Right cardiac atrium (tissue), 5 donors: ENCODE results near the gene SGCD. TPM values are rescaled to one million over a fixed set of nuclear protein-coding genes. Genes with fewer than 3 reads are reported as not detected.

ENCODE experiments used
- ATAC-seq, 2 donors: fragments of 200-7000 bp; cut with Tn5 transposase; one replicate each; pipeline versions ENCODE4 v1.8.0 to v1.9.1; 2020; ENCODE audit warnings: moderate library complexity in 2 of 2, mild to moderate bottlenecking in 1 of 2
- DNase-seq, 3 donors: peaks; one replicate each; pipeline ENCODE4 v3.0.0-alpha.2; 2020
- H3K27ac ChIP-seq: one replicate; pipeline ENCODE4 v1.5.1; 2013; ENCODE audit warnings: mild to moderate bottlenecking, low read length, control low read depth, moderate library complexity
- H3K27me3 ChIP-seq: one replicate; pipeline ENCODE4 v1.6.1; 2013; ENCODE audit not compliant: control insufficient read depth, insufficient read depth
- H3K4me1 ChIP-seq: one replicate; pipeline ENCODE4 v1.6.1; 2013; ENCODE audit warnings: low read length; ENCODE audit not compliant: control insufficient read depth, insufficient read depth
- H3K4me3 ChIP-seq: one replicate; pipeline ENCODE4 v1.5.1; 2013; ENCODE audit warnings: low read length, control low read depth
- H3K9me3 ChIP-seq: one replicate; pipeline ENCODE4 v1.6.1; 2013; ENCODE audit warnings: low read length; ENCODE audit not compliant: control insufficient read depth
- WGBS: extraction: QIAGEN DNeasy Blood & Tissue Kit; methylation state at CpG from one replicate; pipeline ENCODE4 v1.1.7; 2013; 5-methylcytosine and 5-hydroxymethylcytosine counted together
- intact Hi-C, 4 donors: fragments of 100-400 bp; cut with DNase I; formaldehyde crosslinking; loops; one replicate each; pipeline versions ENCODE4 v1.11.0 to v1.14.0; 2022 to 2023
- polyA plus RNA-seq: library from polyadenylated mRNA; stranded (reverse); fragments of 200-250 nt; gene quantifications from one replicate; pipeline ENCODE4 v1.2.3, GENCODE V29; 2013
- total RNA-seq, 4 donors: library from RNA; stranded (reverse); fragmentation: NEBNext Ultra II Directional; extraction: Animal tissue kit (Norgen Biotek cat#: 25700); gene quantifications; one replicate each; pipeline ENCODE4 v1.2.1, GENCODE V29; 2021
- donor health status: healthy with polysubstance abuse.
- donor health status: DM: no; HTN: yes; CAD: no.
- donor health status: DM: no; HTN: no; CAD: no.
- donor health status: DM: no; HTN: yes; CAD: no; lungs with severe emphysema.
- donor health status: DM: yes; HTN: yes; CAD: no.

Gene SGCD
- total and polyA plus RNA-seq, 5 donors = 23.2 to 151 (median 75.8) TPM

DNA sequence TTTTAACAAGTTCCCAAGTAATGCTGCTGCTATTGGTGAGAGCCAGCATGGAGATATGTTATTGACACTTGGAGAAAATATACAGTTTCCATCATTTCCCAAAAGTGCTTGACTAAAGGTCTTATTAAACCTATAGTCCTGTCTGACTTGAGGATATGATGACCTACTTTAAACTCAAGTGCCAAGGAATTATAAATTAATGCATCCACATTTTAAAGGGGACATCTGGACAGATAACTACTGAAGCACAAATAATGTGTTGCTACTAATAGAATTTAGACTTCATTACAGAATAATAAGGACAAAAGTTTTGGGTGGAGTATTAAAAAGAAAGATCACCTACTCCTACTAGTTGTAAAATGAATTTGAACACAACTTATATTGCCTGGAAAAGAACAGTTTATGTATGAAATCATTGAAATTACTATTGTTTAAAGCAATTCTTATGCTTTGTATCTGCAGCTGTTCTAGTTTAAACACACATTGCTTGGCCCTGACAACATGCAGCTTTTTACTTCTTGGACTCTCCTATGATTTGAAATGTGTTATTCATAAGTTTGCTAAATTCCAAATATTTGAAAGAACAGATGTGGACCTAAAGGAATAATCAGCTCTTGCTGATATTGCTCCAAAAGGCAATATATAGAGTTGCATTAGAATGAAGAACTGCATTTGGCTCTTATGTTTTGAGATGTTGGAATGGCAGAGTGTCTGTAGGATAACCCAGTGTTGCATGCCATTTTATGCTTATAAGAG, 73.4 kb downstream of the SGCD start:
- H3K27ac ChIP-seq = no peak overlapping the region
- peaks cover 4% of the 10 kb centered on the region for H3K4me1 ChIP-seq
- intact Hi-C loops = no loop called here
- no peak overlapping the region for H3K4me3 ChIP-seq
- no peaks in the 10 kb centered on the region for H3K9me3 ChIP-seq
- DNase-seq (no peak), ATAC-seq (no peak)
- H3K27me3 ChIP-seq = no peaks in the 10 kb centered on the region

DNA sequence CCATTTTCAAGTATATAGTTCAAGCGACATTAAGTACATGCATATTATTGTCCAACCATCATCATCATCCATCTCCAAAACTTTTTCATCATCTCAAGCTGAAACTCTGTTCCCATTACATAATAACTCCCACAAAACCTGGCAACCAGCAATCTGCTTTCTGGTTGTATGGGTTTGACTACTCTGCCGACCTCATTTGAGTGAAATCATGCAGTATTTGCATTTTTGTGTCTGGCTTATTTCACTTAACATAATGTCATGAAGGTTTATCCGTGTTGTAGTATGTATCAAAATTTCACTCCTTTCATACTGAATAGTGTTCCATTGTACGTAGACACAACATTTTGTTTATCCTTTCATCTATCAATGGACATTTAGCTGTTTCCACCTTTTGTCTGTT, 74.8 kb downstream of the SGCD start:
- DNase-seq (no peak), ATAC-seq (no peak)
- intact Hi-C loops = no loop called here
- Histone ChIP-seq H3K27ac (no peak overlapping the region), H3K9me3 (no peaks in the 10 kb centered on the region), H3K4me3 (no peak overlapping the region), H3K4me1 (peaks cover 6% of the 10 kb centered on the region), H3K27me3 (no peaks in the 10 kb centered on the region)
- WGBS = 77% methylated on average over 4 of the region's 4 CpGs

DNA sequence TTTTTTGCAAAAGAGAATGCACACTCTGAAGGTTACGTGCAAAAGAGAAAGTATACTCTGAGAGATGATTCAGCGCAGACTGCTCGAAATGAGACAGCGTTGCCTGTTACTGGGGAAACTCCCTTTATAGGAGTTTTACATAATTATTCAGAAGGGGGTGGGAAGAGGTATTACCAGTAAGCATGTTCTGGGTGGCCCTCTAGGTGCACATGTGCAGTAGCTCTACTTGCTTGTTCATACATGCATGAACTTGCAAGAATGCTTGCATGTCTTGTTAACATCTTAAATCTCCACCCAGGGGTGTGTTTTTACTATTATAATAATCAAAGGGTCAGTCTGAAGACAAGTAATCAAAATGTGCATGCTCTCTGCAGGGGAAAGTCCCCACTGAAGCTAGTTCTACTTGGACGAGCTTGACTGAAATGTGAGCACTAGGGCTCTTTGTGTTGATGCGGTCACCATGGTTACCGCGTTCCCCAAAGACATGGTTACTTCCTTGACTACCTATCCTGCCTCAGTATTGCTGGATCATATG, 75.5 kb downstream of the SGCD start:
- ATAC-seq = no peak
- no peak overlapping the region for H3K27ac ChIP-seq
- no peaks in the 10 kb centered on the region for H3K27me3 ChIP-seq
- peaks cover 6% of the 10 kb centered on the region for H3K4me1 ChIP-seq
- DNase-seq = peak in 1 of 3 donors; percentile 32
- no peaks in the 10 kb centered on the region for H3K9me3 ChIP-seq
- H3K4me3 ChIP-seq = no peak overlapping the region
- intact Hi-C loops = no loop called here
- WGBS = 84% methylated on average over 8 of the region's 8 CpGs

DNA sequence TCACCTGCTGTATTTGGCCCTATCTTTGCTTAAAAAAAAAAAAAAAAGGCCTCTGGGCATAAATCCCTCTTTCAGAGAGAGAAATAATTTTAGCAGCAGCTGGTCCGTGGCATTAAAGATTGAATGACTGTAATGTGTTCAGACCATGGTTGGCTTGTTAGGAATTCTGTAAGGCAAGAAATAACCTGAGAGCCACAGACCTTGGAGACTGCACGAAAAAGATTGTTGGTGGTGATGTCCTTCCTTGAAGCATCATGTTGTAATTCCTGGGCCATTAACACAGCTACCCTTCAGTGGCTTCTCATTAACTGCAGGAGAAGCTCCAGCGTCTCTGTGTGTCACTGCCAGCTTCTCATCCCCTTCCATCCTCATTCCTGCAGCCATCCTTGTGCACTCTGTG, 79.0 kb downstream of the SGCD start:
- ATAC-seq (no peak), DNase-seq (no peak)
- Histone ChIP-seq H3K27ac (no peak overlapping the region), H3K4me1 (peaks cover 3% of the 10 kb centered on the region), H3K27me3 (no peaks in the 10 kb centered on the region), H3K9me3 (no peaks in the 10 kb centered on the region), H3K4me3 (no peak overlapping the region)
- WGBS = 63% methylated on average over 3 of the region's 3 CpGs
- intact Hi-C loops = no loop called here

DNA sequence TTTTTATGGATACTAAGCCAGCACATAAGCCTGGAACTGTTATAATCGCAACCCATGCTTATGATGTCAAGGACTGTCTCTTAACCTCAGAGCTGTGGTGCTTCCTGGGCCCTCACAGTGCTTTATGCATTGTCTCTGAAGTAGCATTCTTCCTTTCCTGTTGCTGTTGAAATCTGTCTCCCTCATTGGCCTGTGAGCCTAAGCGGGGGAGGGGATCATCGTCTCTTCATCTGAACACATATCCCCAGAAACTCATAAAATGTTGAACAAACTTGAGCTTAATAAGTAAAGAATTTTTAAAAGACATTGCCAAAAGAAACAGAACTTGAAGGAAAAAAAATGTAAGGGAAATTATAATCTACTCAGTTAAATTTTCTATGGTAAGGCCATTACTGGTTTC, 80.3 kb downstream of the SGCD start:
- H3K9me3 ChIP-seq = no peaks in the 10 kb centered on the region
- DNase-seq (no peak), ATAC-seq (no peak)
- no peaks in the 10 kb centered on the region for H3K27me3 ChIP-seq
- peaks cover 5% of the 10 kb centered on the region for H3K4me1 ChIP-seq
- intact Hi-C loops = no loop called here
- 78% methylated on average over 3 of the region's 3 CpGs for WGBS
- no peak overlapping the region for H3K27ac ChIP-seq
- H3K4me3 ChIP-seq = no peak overlapping the region

DNA sequence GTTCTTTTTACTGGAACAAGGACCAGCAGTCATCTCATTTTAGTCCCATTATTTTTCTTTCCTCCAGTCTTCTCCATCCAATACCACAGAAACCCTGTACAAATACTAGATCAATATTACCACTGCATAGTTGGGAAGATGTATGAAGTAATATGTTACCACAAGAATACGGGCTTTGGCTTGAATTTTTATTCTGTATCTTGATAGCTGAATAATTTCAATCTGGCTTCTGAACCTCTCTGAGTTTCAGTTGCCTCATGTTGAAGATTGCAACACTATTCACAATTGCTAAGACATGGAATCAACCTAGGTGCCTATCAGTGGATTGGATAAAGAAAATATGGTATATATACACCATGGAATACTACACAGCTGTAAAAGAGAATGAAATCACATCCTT, 82.9 kb downstream of the SGCD start:
- intact Hi-C loops = no loop called here
- Histone ChIP-seq H3K4me3 (no peak overlapping the region), H3K4me1 (peaks cover 5% of the 10 kb centered on the region), H3K27ac (no peak overlapping the region), H3K27me3 (no peaks in the 10 kb centered on the region), H3K9me3 (no peaks in the 10 kb centered on the region)
- DNase-seq = no peak
- WGBS = 66% methylated on average over 1 of the region's 1 CpG
- ATAC-seq = no peak

DNA sequence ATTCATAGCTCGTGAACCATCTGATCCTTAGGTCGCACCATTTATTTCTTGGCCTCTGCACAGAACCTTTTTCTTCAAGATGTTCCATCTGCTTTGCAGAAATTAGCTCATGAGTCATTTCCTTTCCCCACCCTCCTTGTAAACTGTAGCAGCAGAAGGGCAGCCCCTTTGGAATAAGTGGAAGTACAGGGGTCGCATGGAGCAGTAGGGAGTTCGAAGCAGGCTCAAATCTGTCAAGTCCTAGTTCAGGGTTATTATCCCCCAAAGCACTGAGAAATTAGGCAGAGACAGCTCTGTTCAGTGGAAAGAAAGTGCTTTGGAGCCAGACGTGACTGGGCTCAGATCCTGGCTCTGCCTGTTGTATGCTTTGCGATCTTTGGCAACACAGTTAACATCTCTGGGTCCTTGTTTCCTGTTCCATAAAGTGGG, 84.2 kb downstream of the SGCD start:
- ATAC-seq (peak; percentile 87 to 92), DNase-seq (peak in 2 of 3 donors; percentile 16 to 56)
- intact Hi-C loops = no loop called here
- no peak overlapping the region for H3K4me3 ChIP-seq
- H3K9me3 ChIP-seq = no peaks in the 10 kb centered on the region
- WGBS = 28% methylated on average over 6 of the region's 6 CpGs
- peaks cover 3% of the 10 kb centered on the region for H3K4me1 ChIP-seq
- peak overlapping the region; percentile 58 for H3K27ac ChIP-seq
- no peaks in the 10 kb centered on the region for H3K27me3 ChIP-seq

DNA sequence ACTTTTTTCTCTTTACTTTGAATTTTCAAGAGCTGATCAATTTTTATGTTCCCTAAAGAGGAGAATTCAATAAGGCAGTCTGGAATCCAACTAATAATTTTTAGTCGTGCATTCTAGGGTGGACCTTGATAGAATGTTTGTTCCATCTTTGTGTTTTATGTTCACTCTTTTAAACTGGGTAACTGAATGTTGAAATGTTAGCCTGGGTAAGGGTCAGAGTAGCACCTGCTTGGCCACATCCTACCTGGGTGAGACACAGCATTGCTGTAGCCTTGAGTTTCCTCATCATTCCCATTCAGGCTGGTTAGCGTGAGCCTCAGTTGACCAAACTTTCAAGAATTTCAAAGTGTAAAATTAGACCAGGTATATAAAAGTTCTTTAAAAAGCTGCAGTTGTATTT, 85.0 kb downstream of the SGCD start:
- DNase-seq (no peak), ATAC-seq (no peak)
- Histone ChIP-seq H3K27ac (no peak overlapping the region), H3K4me1 (peaks cover 2% of the 10 kb centered on the region), H3K9me3 (no peaks in the 10 kb centered on the region), H3K4me3 (no peak overlapping the region), H3K27me3 (no peaks in the 10 kb centered on the region)
- intact Hi-C loops = no loop called here
- WGBS = 78% methylated on average over 2 of the region's 2 CpGs

DNA sequence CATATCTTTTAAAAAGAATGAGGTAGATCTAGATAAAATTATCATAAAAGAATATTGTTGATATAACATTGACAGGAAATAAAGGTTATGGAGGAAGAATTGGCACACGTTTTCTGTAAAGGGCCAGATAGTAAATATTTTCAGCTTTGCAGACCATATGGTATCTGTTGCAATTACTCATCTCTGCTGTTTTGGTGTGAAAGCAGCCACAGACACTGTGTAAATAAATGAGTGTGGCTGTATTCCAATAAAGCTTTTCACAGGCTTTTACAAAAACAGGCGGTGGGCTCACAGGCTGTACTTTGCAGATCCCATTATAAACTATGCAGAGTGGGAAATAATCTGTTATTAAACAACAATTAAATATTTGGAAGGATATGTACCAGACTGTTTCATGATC, 87.4 kb downstream of the SGCD start:
- no peak overlapping the region for H3K27ac ChIP-seq
- intact Hi-C loops = no loop called here
- 44% methylated on average over 2 of the region's 2 CpGs for WGBS
- H3K4me3 ChIP-seq = no peak overlapping the region
- ATAC-seq (no peak), DNase-seq (no peak)
- H3K9me3 ChIP-seq = no peaks in the 10 kb centered on the region
- H3K4me1 ChIP-seq = peaks cover 2% of the 10 kb centered on the region
- no peaks in the 10 kb centered on the region for H3K27me3 ChIP-seq

DNA sequence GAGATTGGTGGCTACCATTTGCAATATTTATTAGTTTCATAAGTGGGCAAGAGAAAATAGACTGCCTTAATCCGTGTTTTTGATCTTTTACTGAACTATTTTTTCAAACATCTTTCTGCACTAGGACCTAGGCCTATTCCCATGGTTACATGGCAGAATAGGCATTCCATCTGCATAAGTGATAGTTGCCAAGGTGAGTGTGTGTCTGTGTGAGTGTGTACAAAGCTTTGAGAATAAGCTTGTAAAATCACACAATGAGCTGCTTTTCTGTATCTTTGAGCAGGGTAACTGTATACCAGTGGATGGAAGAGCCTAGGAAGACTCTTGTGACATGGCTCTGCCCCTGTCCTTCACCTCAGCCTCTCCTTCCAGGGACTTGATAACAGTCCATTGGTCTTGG, 92.7 kb downstream of the SGCD start:
- H3K4me1 ChIP-seq = peaks cover 1% of the 10 kb centered on the region
- intact Hi-C loops = no loop called here
- H3K27ac ChIP-seq = no peak overlapping the region
- ATAC-seq (no peak), DNase-seq (no peak)
- H3K4me3 ChIP-seq = no peak overlapping the region
- WGBS = 94% methylated on average over 1 of the region's 1 CpG
- H3K27me3 ChIP-seq = no peaks in the 10 kb centered on the region
- no peaks in the 10 kb centered on the region for H3K9me3 ChIP-seq

DNA sequence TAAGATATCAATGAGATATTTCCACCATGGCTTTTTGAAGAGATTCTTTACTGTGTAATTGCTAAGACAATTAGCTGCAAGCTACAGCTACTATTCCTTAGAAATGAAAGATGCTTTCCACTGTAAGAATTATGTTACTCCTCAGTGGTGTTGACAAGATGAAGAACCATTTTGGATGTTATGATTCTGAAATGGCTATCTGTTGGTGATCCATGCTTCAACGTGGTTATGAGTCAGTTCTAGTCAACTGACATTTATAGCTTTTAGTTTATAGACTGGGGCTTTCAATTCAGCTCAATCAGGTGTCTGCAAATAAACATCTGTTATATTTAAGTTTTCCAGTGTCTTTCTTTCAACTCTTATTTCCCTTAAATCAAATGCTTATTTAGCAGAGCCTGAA, 93.7 kb downstream of the SGCD start:
- no peak for ATAC-seq
- intact Hi-C loops = no loop called here
- no peak overlapping the region for H3K4me3 ChIP-seq
- no peak for DNase-seq
- H3K27ac ChIP-seq = no peak overlapping the region
- no peaks in the 10 kb centered on the region for H3K9me3 ChIP-seq
- no peaks in the 10 kb centered on the region for H3K27me3 ChIP-seq
- 28% methylated on average over 1 of the region's 1 CpG for WGBS
- peaks cover 3% of the 10 kb centered on the region for H3K4me1 ChIP-seq

DNA sequence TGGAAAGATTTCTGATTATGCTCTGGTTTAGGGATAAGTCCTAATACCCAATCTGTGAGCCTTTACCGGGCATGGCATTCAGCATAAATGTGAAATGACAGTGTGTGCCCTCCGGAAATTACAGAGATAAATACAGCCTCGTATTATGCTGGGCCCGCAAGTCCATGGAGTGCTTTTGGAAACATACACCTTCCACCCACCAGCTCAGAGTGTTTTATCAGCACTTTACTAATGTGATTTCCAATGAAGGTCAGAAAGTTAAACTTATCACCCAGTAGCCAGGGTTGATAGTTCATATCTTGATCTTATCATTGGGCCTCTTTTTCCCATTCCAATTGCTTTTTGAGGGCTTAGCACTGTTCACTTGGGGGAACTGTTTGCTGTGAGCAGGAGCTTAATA, 94.8 kb downstream of the SGCD start:
- Histone ChIP-seq H3K4me1 (peaks cover 3% of the 10 kb centered on the region), H3K27me3 (no peaks in the 10 kb centered on the region), H3K27ac (no peak overlapping the region), H3K4me3 (no peak overlapping the region), H3K9me3 (no peaks in the 10 kb centered on the region)
- intact Hi-C loops = no loop called here
- ATAC-seq (peak in 1 of 2 donors; percentile 43), DNase-seq (no peak)
- 58% methylated on average over 4 of the region's 4 CpGs for WGBS
